PFSK-1 (cell line): ENCODE data around the gene ASIC5.

ENCODE experiments used
- FOXP2 ChIP-seq: optimal IDR thresholded peaks from 2 replicates; pipeline ENCODE3; 2011; ENCODE audit warnings: borderline replicate concordance, control low read depth, inconsistent platforms; ENCODE audit not compliant: insufficient read depth; ENCODE audit errors: extremely low read length, extremely low read depth
- POLR2AphosphoS5 ChIP-seq: IDR thresholded peaks from 2 replicates; pipeline ENCODE4 v1.6.1; 2012; ENCODE audit warnings: low read depth, mild to moderate bottlenecking, control low read depth, low read length, moderate library complexity
- REST ChIP-seq, 2 experiments: IDR thresholded peaks; 2 replicates each; pipeline versions ENCODE4 v1.6.1 to v1.8.0; 2011 to 2012; ENCODE audit warnings: low read depth in 2 of 2, low read length in 2 of 2, control low read depth in 1 of 2, inconsistent platforms in 1 of 2, mild to moderate bottlenecking in 1 of 2, moderate library complexity in 1 of 2; ENCODE audit not compliant: insufficient read depth in 1 of 2
- SIN3A ChIP-seq: IDR thresholded peaks from 2 replicates; pipeline ENCODE4 v1.6.1; 2012; ENCODE audit warnings: mild to moderate bottlenecking, low read length, moderate library complexity, borderline replicate concordance; ENCODE audit not compliant: insufficient read depth
- TAF1 ChIP-seq: IDR thresholded peaks from 2 replicates; pipeline ENCODE4 v1.6.1; 2012; ENCODE audit warnings: low read length, control low read depth, borderline replicate concordance; ENCODE audit not compliant: insufficient read depth

ASIC5 gene

GRCh38 chr4:155794589-155795236 is 71.4 kb downstream of the ASIC5 start:
- TF ChIP-seq SIN3A (no peak), POLR2AphosphoS5 (no peak), REST (IDR thresholded peaks at IDR 0.05; ENCODE audit: insufficient read depth in 1 of 2, low read depth in 2 of 2, low read length in 2 of 2) (no peak), TAF1 (no peak), FOXP2 (no peak)

GRCh38 chr4:155789982-155790381 is 76.1 kb downstream of the ASIC5 start:
- TF ChIP-seq SIN3A (no peak), REST (IDR thresholded peaks at IDR 0.05; ENCODE audit: insufficient read depth in 1 of 2, low read depth in 2 of 2, low read length in 2 of 2) (no peak), TAF1 (no peak), POLR2AphosphoS5 (no peak), FOXP2 (no peak)

- no peak for TF ChIP-seq POLR2AphosphoS5
- TF ChIP-seq TAF1, result no peak
- TF ChIP-seq REST (IDR thresholded peaks at IDR 0.05; ENCODE audit: insufficient read depth in 1 of 2, low read depth in 2 of 2, low read length in 2 of 2), result no peak
- TF ChIP-seq FOXP2, result no peak
- TF ChIP-seq SIN3A, result no peak
Observed at GRCh38 chr4:155789391-155789790, 76.7 kb downstream of the ASIC5 start.

- TF ChIP-seq SIN3A (no peak), REST (IDR thresholded peaks at IDR 0.05; ENCODE audit: insufficient read depth in 1 of 2, low read depth in 2 of 2, low read length in 2 of 2) (no peak), TAF1 (no peak), FOXP2 (no peak), POLR2AphosphoS5 (no peak)
Observed at GRCh38 chr4:155787113-155787710, 78.9 kb downstream of the ASIC5 start.

- TF ChIP-seq FOXP2, result no peak
- TF ChIP-seq POLR2AphosphoS5, result no peak
- no peak for TF ChIP-seq TAF1
Observed at GRCh38 chr4:155785828-155786227, 80.2 kb downstream of the ASIC5 start.
